GM12892 (cell line): ENCODE data around the gene ALDH1A1.

Experiments
- POLR2A ChIP-seq: IDR thresholded peaks from 2 replicates; pipeline ENCODE4 v1.6.1; 2011; ENCODE audit warnings: low read depth, low read length, control low read depth
- TAF1 ChIP-seq: IDR thresholded peaks from 2 replicates; pipeline ENCODE4 v1.6.1; 2011; ENCODE audit warnings: low read depth, mild to moderate bottlenecking, control low read depth, low read length, borderline replicate concordance

- TF ChIP-seq TAF1 (no peak), POLR2A (no peak)
These were observed 22.0 kb downstream of the ALDH1A1 start for GRCh38 chr9:72930828-72931227.
